Kidney (tissue), 14 donors: Measurements from ENCODE around the gene PITRM1. TPM values are rescaled to one million over a fixed set of nuclear protein-coding genes. Genes with fewer than 3 reads are reported as not detected.
A peak's percentile ranks its signal among the peaks of the same experiment; 100 is the strongest.
"Not testable (repeated sequence)": the region's sequence is repeated elsewhere in the genome, so short reads cannot be mapped to it uniquely, and the experiment has no call there.

Source experiments
- DNase-seq, 5 donors: peaks; one replicate each; pipeline ENCODE4 v3.0.0-alpha.2; 2013 to 2020
- FAIRE-seq: peaks from 2 replicates; lab custom pipeline; 2012; peaks lifted over from hg19 to GRCh38; lab: Jason Lieb, UNC
- H3K27ac ChIP-seq, 2 donors: one replicate each; pipeline ENCODE4 v1.7.0; 2013; ENCODE audit warnings: low read depth in 2 of 2, low read length in 2 of 2, inconsistent platforms in 1 of 2
- H3K27me3 ChIP-seq: one replicate; pipeline ENCODE4 v1.7.1; 2013; ENCODE audit warnings: low read length, inconsistent platforms; ENCODE audit not compliant: control insufficient read depth, insufficient read depth
- H3K36me3 ChIP-seq, 3 donors: one replicate each; pipeline versions ENCODE4 v1.7.0 to v1.7.1; 2013; ENCODE audit warnings: low read length in 3 of 3, control low read depth in 1 of 3, inconsistent platforms in 1 of 3; ENCODE audit not compliant: insufficient read depth in 3 of 3, control insufficient read depth in 2 of 3
- H3K4me1 ChIP-seq, 3 donors: one replicate each; pipeline versions ENCODE4 v1.7.0 to v1.7.1; 2013; ENCODE audit warnings: low read length in 3 of 3, inconsistent platforms in 1 of 3, low read depth in 1 of 3; ENCODE audit not compliant: control insufficient read depth in 2 of 3, insufficient read depth in 2 of 3
- H3K4me3 ChIP-seq, 3 donors: one replicate each; pipeline versions ENCODE4 v1.7.0 to v1.8.1; 2013; ENCODE audit warnings: low read length in 3 of 3, control low read depth in 1 of 3, inconsistent platforms in 1 of 3
- H3K9ac ChIP-seq, 3 donors: one replicate each; pipeline versions ENCODE4 v1.7.0 to v1.7.1; 2013; ENCODE audit warnings: low read length in 3 of 3, control low read depth in 1 of 3, inconsistent platforms in 1 of 3
- H3K9me3 ChIP-seq, 3 donors: one replicate each; pipeline versions ENCODE4 v1.7.0 to v1.7.1; 2013; ENCODE audit warnings: low read length in 3 of 3, control low read depth in 1 of 3, inconsistent platforms in 1 of 3; ENCODE audit not compliant: control insufficient read depth in 2 of 3, insufficient read depth in 1 of 3
- CTCF ChIP-seq: IDR thresholded peaks from 3 replicates; pipeline ENCODE4 v1.5.1; 2012; ENCODE audit warnings: mild to moderate bottlenecking, moderate library complexity, borderline replicate concordance; ENCODE audit not compliant: insufficient read depth; ENCODE audit errors: extremely low read depth
- intact Hi-C: fragments of 100-400 bp; cut with DNase I; formaldehyde crosslinking; loops from one replicate; pipeline ENCODE4 v1.11.1; 2022
- polyA plus RNA-seq: library from polyadenylated mRNA; stranded (reverse); fragments of 350-450 nt; fragmentation: Illumina TruSeq; extraction: RNeasy Lipid Tissue Mini Kit (QIAGEN cat#74804); gene quantifications from one replicate; pipeline ENCODE4 v1.2.3, GENCODE V29; 2014; ENCODE audit warnings: low read depth, low replicate concordance; ENCODE audit not compliant: insufficient read depth
- total RNA-seq: library from RNA; stranded (reverse); fragmentation: NEBNext Ultra II Directional; extraction: Animal tissue kit (Norgen Biotek cat#: 25700); gene quantifications from one replicate; pipeline ENCODE4 v1.2.1, GENCODE V29; 2021
- donor health status: control.
- donor health status: control.
- donor health status: control.
- donor health status: control.
- donor health status: control.
- donor health status: DM: yes; HTN: yes; CAD: no.
- donor health status: Normal renal cell carcinoma (clear cell type).

PITRM1 gene
- total and polyA plus RNA-seq, 2 donors from 2014 or later = 28.8 to 60.7 TPM

GRCh38 chr10:3192856-3193635, 20.5 kb upstream of the PITRM1 start:
- Histone ChIP-seq H3K27me3 (no peaks in the 10 kb centered on the region), H3K4me1 (peaks cover 3 to 9% (median 8%) of the 10 kb centered on the region in 3 donors), H3K9me3 (no peaks in the 10 kb centered on the region), H3K27ac (no peak overlapping the region), H3K36me3 (no peaks in the 10 kb centered on the region), H3K9ac (no peak overlapping the region), H3K4me3 (peak overlapping the region in 2 of 3 donors; percentile 33 to 52)
- intact Hi-C loops = no loop called here
- peak in 3 of 5 donors; percentile 47 to 76 (median 55) for DNase-seq
- peak; percentile 88 for FAIRE-seq
- peak; percentile 73 for TF ChIP-seq CTCF

- TF ChIP-seq CTCF = no peak
- intact Hi-C loops = no loop called here
- FAIRE-seq (no peak), DNase-seq (no peak)
- Histone ChIP-seq H3K4me3 (no peak overlapping the region), H3K36me3 (no peaks in the 10 kb centered on the region), H3K4me1 (no peaks in the 10 kb centered on the region), H3K27ac (no peak overlapping the region), H3K9me3 (no peaks in the 10 kb centered on the region), H3K27me3 (no peaks in the 10 kb centered on the region), H3K9ac (no peak overlapping the region)
These were observed 18.2 kb upstream of the PITRM1 start for GRCh38 chr10:3190817-3191216.

GRCh38 chr10:3187229-3187628, 14.6 kb upstream of the PITRM1 start:
- H3K4me1 ChIP-seq, intact Hi-C loops, H3K27me3 ChIP-seq, FAIRE-seq, H3K36me3 ChIP-seq, H3K4me3 ChIP-seq, H3K9ac ChIP-seq, H3K9me3 ChIP-seq, H3K27ac ChIP-seq, DNase-seq: not testable (repeated sequence)

GRCh38 chr10:3186368-3186767, 13.8 kb upstream of the PITRM1 start:
- no peaks in the 10 kb centered on the region for H3K27me3 ChIP-seq
- H3K36me3 ChIP-seq = no peaks in the 10 kb centered on the region
- no peaks in the 10 kb centered on the region for H3K4me1 ChIP-seq
- TF ChIP-seq CTCF = no peak
- intact Hi-C loops = no loop called here
- H3K27ac ChIP-seq = no peak overlapping the region
- no peak overlapping the region for H3K9ac ChIP-seq
- DNase-seq (no peak), FAIRE-seq (no peak)
- H3K9me3 ChIP-seq = no peaks in the 10 kb centered on the region
- no peak overlapping the region for H3K4me3 ChIP-seq
